Fibroblast of skin of right quadriceps (primary cell): ENCODE measurements around the gene DBNDD2.

Experiments
- DNase-seq: peaks from one replicate; pipeline ENCODE4 v3.0.0-alpha.2; 2013

DBNDD2 gene

GRCh38 chr20:45452772-45453691 lies 44.9 kb downstream of the DBNDD2 start:
- no peak for DNase-seq

- DNase-seq = no peak
Measured at GRCh38 chr20:45456632-45457031, 48.5 kb downstream of the DBNDD2 start.

GRCh38 chr20:45459606-45460005 lies 51.5 kb downstream of the DBNDD2 start:
- no peak for DNase-seq
